A172 (cell line): ENCODE results near the gene APC2. TPM values are rescaled to one million over a fixed set of nuclear protein-coding genes. Genes with fewer than 3 reads are reported as not detected.
"Not testable (repeated sequence)": the region's sequence is repeated elsewhere in the genome, so short reads cannot be mapped to it uniquely, and the experiment has no call there.

Experiments
- DNase-seq: peaks from one replicate; pipeline ENCODE4 v3.0.0-alpha.2; 2015; ENCODE audit warnings: low spot score
- total RNA-seq: library from RNA; depleted of rRNA; stranded (reverse); fragments of >200 nt; shearing (Covaris generic); gene quantifications from 2 replicates; pipeline ENCODE4 v1.2.3, GENCODE V29; 2014

The APC2 gene
- total RNA-seq, 1 experiment from 2014 or later = 0.79 TPM

- DNase-seq = no peak
Measured at GRCh38 chr19:1466018-1466460, 16.1 kb downstream of the APC2 start.

DNA sequence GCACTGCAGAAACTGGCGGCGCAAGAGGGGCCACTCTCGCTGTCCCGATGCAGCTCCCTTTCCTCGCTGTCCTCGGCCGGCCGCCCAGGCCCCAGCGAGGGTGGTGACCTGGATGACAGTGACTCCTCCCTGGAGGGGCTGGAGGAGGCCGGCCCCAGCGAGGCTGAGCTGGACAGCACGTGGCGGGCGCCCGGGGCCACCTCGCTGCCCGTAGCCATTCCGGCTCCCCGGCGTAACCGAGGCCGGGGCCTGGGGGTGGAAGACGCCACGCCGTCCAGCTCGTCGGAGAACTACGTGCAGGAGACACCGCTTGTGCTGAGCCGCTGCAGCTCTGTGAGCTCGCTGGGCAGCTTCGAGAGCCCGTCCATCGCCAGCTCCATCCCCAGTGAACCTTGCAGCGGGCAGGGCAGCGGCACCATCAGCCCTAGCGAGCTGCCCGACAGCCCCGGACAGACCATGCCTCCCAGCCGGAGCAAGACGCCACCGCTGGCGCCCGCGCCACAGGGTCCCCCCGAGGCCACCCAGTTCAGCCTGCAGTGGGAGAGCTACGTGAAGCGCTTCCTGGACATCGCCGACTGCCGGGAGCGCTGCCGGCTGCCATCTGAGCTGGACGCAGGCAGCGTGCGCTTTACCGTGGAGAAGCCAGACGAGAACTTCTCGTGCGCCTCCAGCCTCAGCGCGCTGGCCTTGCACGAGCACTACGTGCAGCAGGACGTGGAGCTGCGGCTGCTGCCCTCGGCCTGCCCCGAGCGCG is 16.7 kb downstream of the APC2 start:
- DNase-seq = no peak

DNA sequence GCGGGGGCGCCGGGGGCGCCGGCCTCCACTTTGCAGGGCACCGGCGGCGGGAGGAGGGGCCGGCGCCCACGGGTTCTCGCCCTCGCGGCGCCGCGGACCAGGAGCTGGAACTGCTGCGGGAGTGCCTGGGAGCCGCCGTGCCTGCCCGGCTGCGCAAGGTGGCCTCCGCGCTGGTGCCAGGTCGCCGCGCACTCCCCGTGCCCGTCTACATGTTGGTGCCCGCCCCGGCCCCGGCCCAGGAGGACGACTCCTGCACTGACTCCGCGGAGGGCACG is 17.2 kb downstream of the APC2 start:
- no peak for DNase-seq

DNA sequence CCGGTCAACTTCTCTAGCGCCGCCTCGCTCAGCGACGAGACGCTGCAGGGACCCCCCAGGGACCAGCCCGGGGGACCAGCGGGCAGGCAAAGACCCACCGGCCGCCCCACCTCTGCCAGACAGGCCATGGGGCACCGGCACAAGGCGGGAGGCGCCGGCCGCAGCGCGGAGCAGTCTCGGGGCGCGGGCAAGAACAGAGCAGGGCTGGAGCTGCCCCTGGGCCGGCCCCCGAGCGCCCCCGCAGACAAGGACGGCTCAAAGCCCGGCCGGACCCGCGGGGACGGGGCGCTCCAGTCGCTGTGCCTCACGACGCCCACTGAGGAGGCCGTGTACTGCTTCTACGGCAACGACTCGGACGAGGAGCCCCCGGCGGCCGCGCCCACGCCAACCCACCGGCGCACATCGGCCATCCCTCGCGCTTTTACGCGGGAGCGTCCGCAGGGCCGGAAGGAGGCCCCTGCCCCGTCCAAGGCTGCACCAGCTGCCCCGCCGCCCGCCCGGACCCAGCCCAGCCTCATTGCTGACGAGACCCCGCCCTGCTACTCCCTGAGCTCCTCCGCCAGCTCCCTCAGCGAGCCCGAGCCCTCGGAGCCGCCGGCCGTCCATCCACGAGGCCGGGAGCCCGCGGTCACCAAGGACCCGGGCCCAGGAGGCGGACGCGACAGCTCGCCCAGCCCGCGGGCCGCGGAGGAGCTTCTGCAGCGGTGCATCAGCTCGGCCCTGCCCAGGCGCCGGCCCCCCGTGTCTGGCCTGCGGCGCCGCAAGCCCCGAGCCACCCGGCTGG is 17.8 kb downstream of the APC2 start:
- no peak for DNase-seq

DNA sequence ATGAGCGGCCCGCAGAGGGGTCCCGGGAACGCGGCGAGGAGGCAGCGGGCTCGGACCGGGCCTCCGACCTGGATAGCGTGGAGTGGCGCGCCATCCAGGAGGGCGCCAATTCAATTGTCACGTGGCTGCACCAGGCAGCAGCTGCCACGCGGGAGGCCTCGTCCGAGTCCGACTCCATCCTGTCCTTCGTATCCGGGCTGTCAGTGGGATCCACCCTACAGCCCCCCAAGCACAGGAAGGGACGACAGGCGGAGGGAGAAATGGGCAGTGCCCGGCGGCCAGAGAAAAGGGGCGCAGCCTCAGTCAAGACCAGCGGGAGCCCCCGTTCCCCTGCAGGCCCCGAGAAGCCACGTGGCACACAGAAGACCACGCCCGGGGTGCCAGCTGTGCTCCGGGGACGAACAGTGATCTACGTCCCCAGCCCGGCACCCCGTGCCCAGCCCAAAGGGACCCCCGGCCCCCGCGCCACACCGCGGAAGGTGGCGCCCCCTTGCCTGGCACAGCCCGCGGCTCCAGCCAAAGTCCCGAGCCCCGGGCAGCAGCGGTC is 18.4 kb downstream of the APC2 start:
- DNase-seq = no peak

- no peak for DNase-seq
Measured at GRCh38 chr19:1468821-1469254, 18.9 kb downstream of the APC2 start.

- no peak for DNase-seq
Measured at GRCh38 chr19:1469255-1470054, 19.5 kb downstream of the APC2 start.

- DNase-seq = no peak
Measured at GRCh38 chr19:1470055-1470304, 20.1 kb downstream of the APC2 start.

DNA sequence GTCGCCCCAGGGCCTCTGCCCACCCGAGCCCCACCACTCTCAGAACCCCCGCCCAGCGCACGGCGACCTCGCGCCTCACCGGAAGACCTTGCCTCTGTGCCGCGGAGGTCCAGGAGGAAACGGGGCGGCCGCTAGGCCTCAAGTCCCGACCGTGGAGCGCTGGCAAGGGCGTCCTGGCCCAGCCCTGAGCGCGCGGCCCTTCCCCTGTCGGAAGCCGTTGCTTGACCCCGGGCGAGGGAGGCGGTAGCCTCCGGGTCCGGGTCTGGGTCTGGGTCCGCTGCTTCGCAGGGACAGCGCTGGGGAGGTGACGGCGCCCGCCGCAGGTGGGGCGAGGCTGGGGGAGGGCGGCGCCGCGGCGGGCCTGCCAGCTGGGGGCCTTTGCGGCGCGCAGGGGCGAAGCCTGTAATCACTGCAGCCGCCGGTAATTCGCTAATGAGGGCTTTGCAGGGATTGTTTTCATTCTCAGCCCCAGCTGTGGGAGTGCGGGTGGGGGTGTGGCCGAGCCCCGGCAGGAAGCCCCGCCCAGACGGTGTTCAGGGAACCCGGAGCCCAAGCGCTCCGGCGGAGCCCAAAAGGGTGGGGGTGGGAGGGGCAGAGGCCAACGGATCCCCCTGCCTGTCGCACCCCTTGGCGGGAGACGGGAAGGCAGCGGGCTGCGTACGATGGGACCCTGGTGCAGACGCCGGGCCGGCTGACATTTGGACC is 20.5 kb downstream of the APC2 start:
- no peak for DNase-seq

DNA sequence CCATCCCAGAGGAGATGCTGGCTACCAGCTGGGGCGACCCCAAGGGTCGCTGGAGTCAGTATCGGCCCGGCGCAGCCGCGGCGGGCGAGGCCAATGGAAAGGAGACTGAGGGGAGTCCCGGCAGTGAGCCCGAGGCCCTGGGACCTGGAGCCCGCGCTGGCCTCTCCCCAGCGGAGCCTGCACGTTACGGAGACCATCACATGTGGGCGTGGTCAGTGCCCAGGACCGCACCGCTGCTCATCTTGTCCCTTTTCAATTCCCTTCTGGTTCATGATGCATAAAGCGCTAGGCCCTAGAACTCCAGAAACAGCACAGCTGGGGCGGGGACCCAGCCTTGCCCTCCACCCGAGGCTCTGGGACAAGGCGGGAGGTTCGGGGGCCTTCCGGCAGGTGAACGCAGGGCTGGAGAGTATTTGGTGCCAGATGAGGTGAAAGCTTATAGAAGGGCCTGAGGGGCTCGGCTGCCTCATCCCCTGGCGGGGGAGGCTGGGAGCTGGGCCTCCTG is 21.1 kb downstream of the APC2 start:
- no peak for DNase-seq

GRCh38 chr19:1471515-1472160 is 21.7 kb downstream of the APC2 start:
- DNase-seq = no peak

GRCh38 chr19:1472231-1473084 is 22.5 kb downstream of the APC2 start:
- DNase-seq = no peak

DNA sequence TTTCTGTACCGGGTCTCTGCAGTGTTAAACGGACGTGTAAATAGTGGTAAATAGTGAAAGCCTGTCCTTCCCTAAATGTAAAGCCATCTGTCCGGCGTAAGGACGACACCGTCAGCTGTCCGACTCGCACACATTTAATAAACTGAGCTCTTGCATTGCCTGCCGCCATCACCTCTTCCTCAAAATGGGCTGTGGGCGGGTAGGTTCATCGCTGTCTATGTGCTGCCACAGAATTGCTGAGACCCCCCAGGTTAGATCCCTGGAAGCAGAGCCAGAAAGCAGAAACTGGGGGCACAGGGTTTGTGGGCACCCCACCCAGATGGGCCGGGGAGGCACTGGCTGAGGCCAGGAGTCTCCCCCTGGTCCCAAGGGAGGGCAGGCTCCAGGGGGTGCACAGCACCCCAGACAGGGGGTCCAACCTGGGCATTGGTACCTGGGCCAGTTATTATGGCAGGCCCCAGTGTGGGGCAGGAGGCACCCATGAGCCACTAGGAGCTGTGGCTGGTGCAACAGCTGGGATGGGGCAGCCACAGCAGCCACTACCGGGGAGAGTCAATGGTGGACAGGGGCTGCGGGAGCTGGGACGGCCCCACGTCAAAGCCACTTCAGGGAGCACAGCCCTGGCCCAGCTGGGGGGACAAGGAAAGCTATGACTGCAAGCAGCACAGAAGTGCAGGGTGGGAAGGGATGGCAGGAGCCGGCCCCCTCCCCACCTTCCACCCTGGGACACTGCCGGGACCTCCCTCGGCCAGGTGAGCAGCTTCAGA is 23.3 kb downstream of the APC2 start:
- no peak for DNase-seq

DNA sequence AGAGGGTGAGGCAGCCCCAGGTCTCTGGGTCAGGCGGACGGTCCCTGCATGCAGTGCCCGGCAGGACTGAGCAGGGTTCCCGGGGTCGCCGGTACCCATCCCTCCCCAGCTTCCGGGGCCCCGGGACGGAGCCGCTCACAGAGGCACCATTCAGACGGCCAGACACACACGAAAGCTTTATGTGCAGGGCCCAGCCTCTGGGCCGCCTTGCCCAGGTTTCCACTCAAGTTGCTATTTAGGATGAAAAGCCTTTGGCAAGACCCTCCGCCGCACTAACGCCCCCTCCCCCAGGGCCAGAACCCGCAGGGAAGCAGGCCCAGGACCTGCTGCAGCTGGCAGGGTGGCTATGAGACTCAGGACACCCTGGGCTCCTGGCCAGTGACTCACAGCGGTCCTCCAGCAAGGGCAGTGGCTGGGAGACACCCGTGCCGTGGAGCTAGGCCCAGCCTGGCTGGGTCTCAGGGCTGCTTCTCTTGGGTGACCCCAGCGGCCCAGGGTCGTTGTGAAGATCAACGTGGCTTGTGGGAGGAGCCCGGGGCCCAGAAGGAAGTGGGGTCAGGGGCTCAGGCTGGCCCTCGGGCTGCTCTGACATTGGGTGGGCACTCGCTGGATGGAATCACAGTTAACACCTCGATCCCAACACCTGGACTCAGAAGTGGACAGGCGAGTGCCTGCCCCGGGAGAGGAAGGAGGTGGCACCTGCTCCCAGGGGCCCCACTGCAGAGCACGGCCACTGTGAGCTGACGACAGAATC is 24.3 kb downstream of the APC2 start:
- DNase-seq = no peak

GRCh38 chr19:1474765-1475351 is 24.9 kb downstream of the APC2 start:
- DNase-seq = no peak

DNA sequence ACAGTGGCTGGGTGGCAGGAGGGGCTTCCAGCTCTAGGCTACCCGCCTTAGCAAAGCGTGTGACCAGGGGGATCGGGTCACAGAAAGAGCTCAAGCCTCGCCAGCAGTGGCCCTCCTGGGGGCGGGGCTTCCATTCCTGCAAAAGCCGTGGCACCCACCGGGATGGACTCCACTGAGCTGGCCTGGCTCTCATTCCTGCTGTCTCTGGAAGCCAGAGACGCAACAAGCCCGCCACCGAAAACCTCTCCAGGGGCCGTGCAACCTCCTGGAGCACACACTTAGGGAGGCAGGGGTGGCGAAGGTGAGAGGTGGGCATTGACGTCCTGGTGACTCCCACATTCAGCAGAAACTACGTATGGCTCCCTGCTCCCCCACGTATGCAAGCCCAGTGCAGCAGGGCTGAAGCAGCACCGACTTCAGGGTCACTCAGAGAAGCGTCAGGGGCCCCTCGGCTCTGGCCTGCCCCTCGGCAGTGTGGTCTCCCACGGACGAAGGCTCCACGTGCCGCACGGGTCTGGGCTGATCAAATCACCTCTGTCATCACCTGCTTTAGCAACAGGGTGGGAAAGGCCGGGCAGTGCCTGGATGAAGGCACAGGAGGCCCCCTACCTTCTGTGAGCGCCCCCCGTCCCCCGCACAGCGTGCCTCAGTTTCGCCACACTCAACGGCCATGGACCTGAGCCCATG is 26.0 kb downstream of the APC2 start:
- no peak for DNase-seq

- not testable (repeated sequence) for DNase-seq
Measured at GRCh38 chr19:1477056-1477455, 27.1 kb downstream of the APC2 start.
